ENCODE data around the gene PNMA1. TPM values are rescaled to one million over a fixed set of nuclear protein-coding genes. Genes with fewer than 3 reads are reported as not detected.

The PNMA1 gene
- total RNA-seq, 1 experiment from 2014 or later = 24.6 TPM

DNA sequence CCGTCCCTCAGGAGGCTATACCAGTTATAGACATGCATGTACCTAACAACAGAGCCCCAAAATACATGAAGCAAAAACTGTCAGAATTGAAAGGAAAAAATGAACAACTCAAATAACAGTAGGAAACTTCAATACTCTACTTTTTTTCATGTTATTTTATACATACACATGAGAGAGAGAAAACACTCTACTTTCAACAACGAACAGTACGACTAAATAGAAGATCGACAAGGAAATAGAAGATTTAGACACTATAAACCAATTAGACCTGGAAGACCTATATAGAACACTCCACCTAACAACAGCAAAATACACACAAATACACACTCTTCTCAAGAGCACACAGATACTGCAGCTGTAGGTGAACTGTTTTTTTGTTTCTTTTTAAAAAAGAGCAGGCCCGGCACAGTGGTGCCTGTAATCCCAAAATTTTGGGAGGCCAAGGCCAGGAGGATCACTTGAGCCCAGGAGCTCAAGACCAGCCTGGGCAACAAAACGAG lies 34.7 kb upstream of the PNMA1 start:
- Histone ChIP-seq H3K36me3 (ENCODE audit: control insufficient read depth in 1 of 2, insufficient read depth in 2 of 2, low read length in 2 of 2) (no peaks in the 10 kb centered on the region), H3K9me3 (ENCODE audit: control insufficient read depth in 1 of 2, insufficient read depth in 1 of 2, low read depth in 1 of 2, low read length in 2 of 2) (no peaks in the 10 kb centered on the region), H2AFZ (ENCODE audit: low read depth, low read length, poor library complexity, severe bottlenecking) (no peak overlapping the region), H4K20me1 (ENCODE audit: insufficient read depth) (no peaks in the 10 kb centered on the region), H3K4me3 (replicated peaks in 1 of 2; ENCODE audit: low read depth in 1 of 2, low read length in 2 of 2) (no peak overlapping the region), H3K4me2 (ENCODE audit: low read length) (no peak overlapping the region), H3K27ac (ENCODE audit: low read depth, low read length) (no peak overlapping the region), H3K27me3 (ENCODE audit: insufficient read depth, low read length) (no peaks in the 10 kb centered on the region), H3K4me1 (ENCODE audit: control insufficient read depth in 1 of 2, insufficient read depth in 2 of 2, low read length in 2 of 2) (peaks cover 41 to 63% of the 10 kb centered on the region in 2 experiments), H3K9ac (ENCODE audit: low read length) (no peak overlapping the region), H3K9me2 (ENCODE audit: insufficient read depth) (no peaks in the 10 kb centered on the region), H3K79me2 (ENCODE audit: insufficient read depth, low read length) (peaks cover 100% of the 10 kb centered on the region)
- TF ChIP-seq, protein P1, sequence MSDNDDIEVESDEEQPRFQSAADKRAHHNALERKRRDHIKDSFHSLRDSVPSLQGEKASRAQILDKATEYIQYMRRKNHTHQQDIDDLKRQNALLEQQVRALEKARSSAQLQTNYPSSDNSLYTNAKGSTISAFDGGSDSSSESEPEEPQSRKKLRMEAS (IDR thresholded peaks at IDR 0.05) = no peak
- TF ChIP-seq SIN3A (IDR thresholded peaks at IDR 0.05; ENCODE audit: low read depth) (no peak), FOSL1 (IDR thresholded peaks at IDR 0.05; ENCODE audit: low read depth) (no peak), SRF (IDR thresholded peaks at IDR 0.05; ENCODE audit: low read depth) (no peak), ZNF274 (IDR thresholded peaks at IDR 0.05; ENCODE audit: low read depth, low read length) (no peak), CEBPB (IDR thresholded peaks at IDR 0.05; ENCODE audit: low read depth) (no peak), ELF1 (IDR thresholded peaks at IDR 0.05; ENCODE audit: borderline replicate concordance, low read depth) (no peak), EZH2phosphoT487 (IDR thresholded peaks at IDR 0.05; ENCODE audit: borderline replicate concordance) (no peak), YY1 (IDR thresholded peaks at IDR 0.05; ENCODE audit: extremely low read depth, insufficient replicate concordance, low read depth, low read length) (no peak), POLR2AphosphoS5 (IDR thresholded peaks at IDR 0.05; ENCODE audit: low read depth, low read length) (no peak), ZFX (IDR thresholded peaks at IDR 0.05) (no peak), CBX3 (IDR thresholded peaks at IDR 0.05; ENCODE audit: low read depth) (no peak), POLR2A (IDR thresholded peaks at IDR 0.05; ENCODE audit: borderline replicate concordance, extremely low read depth, insufficient read depth, insufficient read length) (no peak), RAD21 (IDR thresholded peaks at IDR 0.05; ENCODE audit: low read depth) (no peak), EZH2 (IDR thresholded peaks at IDR 0.05) (no peak), TCF7L2 (IDR thresholded peaks at IDR 0.05; ENCODE audit: borderline replicate concordance, extremely low read depth, insufficient read depth, insufficient read length) (no peak), SP1 (IDR thresholded peaks at IDR 0.05; ENCODE audit: low read depth) (no peak)
- TF ChIP-seq, protein P2, sequence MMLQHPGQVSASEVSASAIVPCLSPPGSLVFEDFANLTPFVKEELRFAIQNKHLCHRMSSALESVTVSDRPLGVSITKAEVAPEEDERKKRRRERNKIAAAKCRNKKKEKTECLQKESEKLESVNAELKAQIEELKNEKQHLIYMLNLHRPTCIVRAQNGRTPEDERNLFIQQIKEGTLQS (IDR thresholded peaks at IDR 0.05) = no peak
- TF ChIP-seq, protein P3, sequence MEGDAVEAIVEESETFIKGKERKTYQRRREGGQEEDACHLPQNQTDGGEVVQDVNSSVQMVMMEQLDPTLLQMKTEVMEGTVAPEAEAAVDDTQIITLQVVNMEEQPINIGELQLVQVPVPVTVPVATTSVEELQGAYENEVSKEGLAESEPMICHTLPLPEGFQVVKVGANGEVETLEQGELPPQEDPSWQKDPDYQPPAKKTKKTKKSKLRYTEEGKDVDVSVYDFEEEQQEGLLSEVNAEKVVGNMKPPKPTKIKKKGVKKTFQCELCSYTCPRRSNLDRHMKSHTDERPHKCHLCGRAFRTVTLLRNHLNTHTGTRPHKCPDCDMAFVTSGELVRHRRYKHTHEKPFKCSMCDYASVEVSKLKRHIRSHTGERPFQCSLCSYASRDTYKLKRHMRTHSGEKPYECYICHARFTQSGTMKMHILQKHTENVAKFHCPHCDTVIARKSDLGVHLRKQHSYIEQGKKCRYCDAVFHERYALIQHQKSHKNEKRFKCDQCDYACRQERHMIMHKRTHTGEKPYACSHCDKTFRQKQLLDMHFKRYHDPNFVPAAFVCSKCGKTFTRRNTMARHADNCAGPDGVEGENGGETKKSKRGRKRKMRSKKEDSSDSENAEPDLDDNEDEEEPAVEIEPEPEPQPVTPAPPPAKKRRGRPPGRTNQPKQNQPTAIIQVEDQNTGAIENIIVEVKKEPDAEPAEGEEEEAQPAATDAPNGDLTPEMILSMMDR (IDR thresholded peaks at IDR 0.05 in 2 of 3, conservative IDR thresholded peaks at IDR 0.05 in 1 of 3; ENCODE audit: borderline replicate concordance in 1 of 3, insufficient read depth in 1 of 3, low read depth in 2 of 3, low read length in 2 of 3) = no peak
- TF ChIP-seq, protein P4, sequence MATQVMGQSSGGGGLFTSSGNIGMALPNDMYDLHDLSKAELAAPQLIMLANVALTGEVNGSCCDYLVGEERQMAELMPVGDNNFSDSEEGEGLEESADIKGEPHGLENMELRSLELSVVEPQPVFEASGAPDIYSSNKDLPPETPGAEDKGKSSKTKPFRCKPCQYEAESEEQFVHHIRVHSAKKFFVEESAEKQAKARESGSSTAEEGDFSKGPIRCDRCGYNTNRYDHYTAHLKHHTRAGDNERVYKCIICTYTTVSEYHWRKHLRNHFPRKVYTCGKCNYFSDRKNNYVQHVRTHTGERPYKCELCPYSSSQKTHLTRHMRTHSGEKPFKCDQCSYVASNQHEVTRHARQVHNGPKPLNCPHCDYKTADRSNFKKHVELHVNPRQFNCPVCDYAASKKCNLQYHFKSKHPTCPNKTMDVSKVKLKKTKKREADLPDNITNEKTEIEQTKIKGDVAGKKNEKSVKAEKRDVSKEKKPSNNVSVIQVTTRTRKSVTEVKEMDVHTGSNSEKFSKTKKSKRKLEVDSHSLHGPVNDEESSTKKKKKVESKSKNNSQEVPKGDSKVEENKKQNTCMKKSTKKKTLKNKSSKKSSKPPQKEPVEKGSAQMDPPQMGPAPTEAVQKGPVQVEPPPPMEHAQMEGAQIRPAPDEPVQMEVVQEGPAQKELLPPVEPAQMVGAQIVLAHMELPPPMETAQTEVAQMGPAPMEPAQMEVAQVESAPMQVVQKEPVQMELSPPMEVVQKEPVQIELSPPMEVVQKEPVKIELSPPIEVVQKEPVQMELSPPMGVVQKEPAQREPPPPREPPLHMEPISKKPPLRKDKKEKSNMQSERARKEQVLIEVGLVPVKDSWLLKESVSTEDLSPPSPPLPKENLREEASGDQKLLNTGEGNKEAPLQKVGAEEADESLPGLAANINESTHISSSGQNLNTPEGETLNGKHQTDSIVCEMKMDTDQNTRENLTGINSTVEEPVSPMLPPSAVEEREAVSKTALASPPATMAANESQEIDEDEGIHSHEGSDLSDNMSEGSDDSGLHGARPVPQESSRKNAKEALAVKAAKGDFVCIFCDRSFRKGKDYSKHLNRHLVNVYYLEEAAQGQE (IDR thresholded peaks at IDR 0.05; ENCODE audit: low read depth) = no peak
- POLR2A ChIA-PET = interaction anchor here (1.1 kb wide), 1 partner anchor 11 kb away, joined by 3 read pairs; a partner anchor contains a TSS
- intact Hi-C loops (cut with micrococcal nuclease) = no loop called here
- DNase-seq (ENCODE audit: low read depth, low spot score) (no peak), ATAC-seq (no peak)
- CTCF ChIA-PET = interaction anchor here (1.3 kb wide), 1 partner anchor 10 kb away, joined by 3 read pairs; no protein-coding TSS in a partner anchor
- BruUV-seq (replicated peaks) = no TSS peak
- RAD21 ChIA-PET (ENCODE audit: low non-redundant PET in 1 of 2, low total read pairs in 2 of 2, uncharacterized antibody in 2 of 2, unreplicated experiment in 2 of 2) = interaction anchor here (0.6 kb wide), 2 partner anchors 8 to 70 kb away, joined by 3 read pairs; no protein-coding TSS in a partner anchor

Measured in HCT116 (cell line).